ENCODE data around the gene PCDHB4. TPM values are rescaled to one million over a fixed set of nuclear protein-coding genes. Genes with fewer than 3 reads are reported as not detected.
A peak's percentile ranks its signal among the peaks of the same experiment; 100 is the strongest.
"Not testable (repeated sequence)": the region's sequence is repeated elsewhere in the genome, so short reads cannot be mapped to it uniquely, and the experiment has no call there.

The PCDHB4 gene
- total and polyA plus RNA-seq, 12 donors = 0.51 to 3.3 (median 2.2) TPM

- Histone ChIP-seq H3K27me3 (peaks cover 0 to 41% (median 19%) of the 10 kb centered on the region in 7 donors), H3K4me3 (peak overlapping the region; percentile 4 to 59 (median 35)), H3K9me3 (peaks cover 0 to 74% (median 7%) of the 10 kb centered on the region in 11 donors), H3K27ac (peak overlapping the region in 3 of 10 donors; percentile 3 to 55 (median 35)), H3K4me1 (no peaks in the 10 kb centered on the region), H3K36me3 (no peaks in the 10 kb centered on the region)
- DNase-seq = no peak
- no peak for TF ChIP-seq CTCF (IDR thresholded peaks at IDR 0.05)
- WGBS, 2 donors = 31% methylated on average over 12 of the region's 12 CpGs
- intact Hi-C loops (cut with DNase I) = loop anchor here in 1 of 10 donors (10.0 kb wide), 1 partner anchor 443 kb away; no protein-coding TSS in a partner anchor
- peak in 2 of 8 donors; percentile 44 to 49 for ATAC-seq
Observed at GRCh38 chr5:141121985-141122384, 367 bp downstream of the PCDHB4 start.

GRCh38 chr5:141123396-141124135, 1.9 kb downstream of the PCDHB4 start:
- Histone ChIP-seq H3K9me3 (peaks cover 0 to 75% (median 6%) of the 10 kb centered on the region in 11 donors), H3K27me3 (peaks cover 0 to 42% (median 19%) of the 10 kb centered on the region in 7 donors)
- not testable (repeated sequence) for H3K27ac ChIP-seq, H3K4me3 ChIP-seq, H3K36me3 ChIP-seq, DNase-seq, H3K4me1 ChIP-seq, ATAC-seq
- intact Hi-C loops (cut with DNase I) = loop anchor here in 1 of 10 donors (10.0 kb wide), 1 partner anchor 441 kb away; no protein-coding TSS in a partner anchor
- 27 to 29% methylated on average over 43 to 62 of the region's 73 CpGs for WGBS, 2 donors

GRCh38 chr5:141127305-141127704, 5.7 kb downstream of the PCDHB4 start:
- Histone ChIP-seq H3K9me3 (peaks cover 0 to 85% (median under 1%) of the 10 kb centered on the region in 11 donors), H3K4me1 (no peaks in the 10 kb centered on the region), H3K27ac (no peak overlapping the region), H3K36me3 (no peaks in the 10 kb centered on the region), H3K27me3 (peaks cover 0 to 33% (median 11%) of the 10 kb centered on the region in 7 donors), H3K4me3 (no peak overlapping the region)
- DNase-seq (no peak), ATAC-seq (no peak)
- intact Hi-C loops (cut with DNase I) = loop anchor here in 1 of 10 donors (10.0 kb wide), 1 partner anchor 437 kb away; no protein-coding TSS in a partner anchor
- 88 to 91% methylated on average over 1 of the region's 1 CpG for WGBS, 2 donors
- no peak for TF ChIP-seq CTCF (IDR thresholded peaks at IDR 0.05)

- no peaks in the 10 kb centered on the region for H3K4me1 ChIP-seq
- peak within 1 kb of the TSS; percentile 17 to 60 (median 44) for H3K4me3 ChIP-seq
- intact Hi-C loops (cut with DNase I) = no loop called here
- ATAC-seq (peak in 6 of 8 donors; percentile 25 to 89 (median 53)), DNase-seq (peak in 1 of 2 donors; percentile 31)
- H3K36me3 ChIP-seq = no peaks in the 10 kb centered on the region
- peaks cover 0 to 6% (median 0%) of the 10 kb centered on the region in 7 donors for H3K27me3 ChIP-seq
- 13 to 19% methylated on average over 22 of the region's 22 CpGs for WGBS, 2 donors
- TF ChIP-seq CTCF (IDR thresholded peaks at IDR 0.05) = peak in 7 of 9 donors; percentile 38 to 68 (median 51)
- peak within 1 kb of the TSS in 3 of 10 donors; percentile 39 to 63 (median 41) for H3K27ac ChIP-seq
- peaks cover 0 to 98% (median 48%) of the 10 kb centered on the region in 11 donors for H3K9me3 ChIP-seq
Observed at GRCh38 chr5:141135030-141135717, 13.6 kb downstream of the PCDHB4 start, which contains the start of gene PCDHB5. PCDHB5 (plus strand) TSS chr5:141135206; CDS start chr5:141135435, 229 bp downstream.

Measured in heart right ventricle (tissue), 16 donors.